Thymus (tissue), 11 donors: Measurements from ENCODE around the gene ADGRG1. TPM values are rescaled to one million over a fixed set of nuclear protein-coding genes. Genes with fewer than 3 reads are reported as not detected.

Experiments used
- DNase-seq, 9 donors: peaks; one replicate each; pipeline ENCODE4 v3.0.0-alpha.2; 2013; ENCODE audit warnings: low spot score in 9 of 9, low read depth in 6 of 9, missing footprints in 1 of 9
- H3K27ac ChIP-seq, 2 donors: one replicate each; pipeline ENCODE4 v1.5.1; 2013; ENCODE audit warnings: control low read depth in 1 of 2, low read depth in 1 of 2, low read length in 1 of 2, mild to moderate bottlenecking in 1 of 2, moderate library complexity in 1 of 2
- H3K27me3 ChIP-seq, 2 donors: one replicate each; pipeline ENCODE4 v1.5.1; 2013; ENCODE audit warnings: low read length in 1 of 2; ENCODE audit not compliant: control insufficient read depth in 2 of 2, insufficient read depth in 1 of 2
- H3K36me3 ChIP-seq, 2 donors: one replicate each; pipeline ENCODE4 v1.5.1; 2013; ENCODE audit warnings: low read length in 1 of 2, mild to moderate bottlenecking in 1 of 2, moderate library complexity in 1 of 2; ENCODE audit not compliant: control insufficient read depth in 2 of 2, insufficient read depth in 2 of 2
- H3K4me1 ChIP-seq, 2 donors: one replicate each; pipeline ENCODE4 v1.5.1; 2013; ENCODE audit warnings: low read length in 2 of 2; ENCODE audit not compliant: control insufficient read depth in 2 of 2, insufficient read depth in 2 of 2
- H3K4me3 ChIP-seq, 2 donors: one replicate each; pipeline ENCODE4 v1.5.1; 2013; ENCODE audit warnings: low read length in 2 of 2, control low read depth in 1 of 2, mild to moderate bottlenecking in 1 of 2
- H3K9me3 ChIP-seq, 2 donors: one replicate each; pipeline ENCODE4 v1.5.1; 2013; ENCODE audit warnings: low read length in 1 of 2, mild to moderate bottlenecking in 1 of 2; ENCODE audit not compliant: control insufficient read depth in 2 of 2, insufficient read depth in 1 of 2
- WGBS: extraction: QIAGEN DNeasy Blood & Tissue Kit; methylation state at CpG from one replicate; pipeline ENCODE4 v1.1.7; 2013; 5-methylcytosine and 5-hydroxymethylcytosine counted together
- polyA plus RNA-seq: library from polyadenylated mRNA; stranded (reverse); fragments of 200-250 nt; gene quantifications from one replicate; pipeline ENCODE4 v1.2.3, GENCODE V29; 2013
- total RNA-seq: library from RNA; stranded (reverse); fragments of 120-200 nt; gene quantifications from one replicate; pipeline ENCODE4 v1.2.4, GENCODE V29; 2013
- donor health status: healthy.

The ADGRG1 gene
- total and polyA plus RNA-seq, 2 donors: 5.1 to 15.7 TPM

DNA sequence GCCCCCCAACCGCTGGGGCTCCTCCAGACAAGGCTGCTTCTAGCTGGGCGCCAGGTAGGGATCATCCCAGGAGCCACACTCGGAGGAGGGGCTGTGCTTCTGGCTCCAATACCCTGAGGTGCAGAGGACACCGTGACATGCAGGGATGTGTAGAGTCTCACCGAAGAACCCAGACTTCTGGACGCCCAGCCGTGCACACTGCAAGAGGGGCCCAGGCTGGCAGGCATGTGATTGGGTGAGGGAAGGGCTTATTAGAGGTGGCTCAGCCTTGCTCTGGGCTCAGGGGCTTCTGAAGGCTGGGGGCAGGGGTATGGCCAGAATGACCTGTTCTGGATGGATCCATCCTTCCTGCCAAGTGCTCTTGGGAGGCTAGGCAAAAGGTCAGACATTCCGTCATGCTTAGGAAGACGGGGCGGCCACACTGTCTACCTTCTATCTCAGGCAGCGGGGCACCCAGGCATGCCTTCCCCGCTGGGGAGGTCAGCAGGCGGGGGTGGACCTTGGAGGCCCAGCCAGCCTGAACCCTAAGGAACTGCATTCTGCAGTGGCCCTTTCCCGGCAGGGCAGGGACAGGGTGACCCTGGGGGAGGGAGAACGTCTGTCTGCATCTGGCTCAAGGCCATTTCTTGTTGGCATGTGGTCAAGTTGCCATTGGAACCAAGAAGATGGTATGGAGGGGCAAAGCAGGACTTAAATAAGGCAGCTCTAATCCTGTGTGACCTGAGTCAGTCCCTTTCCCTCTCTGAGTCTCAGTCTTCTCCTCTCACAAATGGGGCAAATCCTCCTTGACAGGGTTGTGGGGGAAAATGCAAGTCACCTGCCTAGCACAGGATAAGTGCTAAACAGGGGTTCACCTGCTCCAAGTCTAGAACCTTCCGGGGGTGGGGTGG is 5.8 kb upstream of the ADGRG1 start:
- H3K36me3 ChIP-seq: no peaks in the 10 kb centered on the region
- H3K4me3 ChIP-seq: no peak overlapping the region
- H3K4me1 ChIP-seq: peaks cover 0 to 45% of the 10 kb centered on the region in 2 donors
- H3K27ac ChIP-seq: peak overlapping the region in 1 of 2 donors; percentile 20
- DNase-seq: no peak
- no peaks in the 10 kb centered on the region for H3K9me3 ChIP-seq
- 97% methylated on average over 16 of the region's 16 CpGs for WGBS
- H3K27me3 ChIP-seq: no peaks in the 10 kb centered on the region

DNA sequence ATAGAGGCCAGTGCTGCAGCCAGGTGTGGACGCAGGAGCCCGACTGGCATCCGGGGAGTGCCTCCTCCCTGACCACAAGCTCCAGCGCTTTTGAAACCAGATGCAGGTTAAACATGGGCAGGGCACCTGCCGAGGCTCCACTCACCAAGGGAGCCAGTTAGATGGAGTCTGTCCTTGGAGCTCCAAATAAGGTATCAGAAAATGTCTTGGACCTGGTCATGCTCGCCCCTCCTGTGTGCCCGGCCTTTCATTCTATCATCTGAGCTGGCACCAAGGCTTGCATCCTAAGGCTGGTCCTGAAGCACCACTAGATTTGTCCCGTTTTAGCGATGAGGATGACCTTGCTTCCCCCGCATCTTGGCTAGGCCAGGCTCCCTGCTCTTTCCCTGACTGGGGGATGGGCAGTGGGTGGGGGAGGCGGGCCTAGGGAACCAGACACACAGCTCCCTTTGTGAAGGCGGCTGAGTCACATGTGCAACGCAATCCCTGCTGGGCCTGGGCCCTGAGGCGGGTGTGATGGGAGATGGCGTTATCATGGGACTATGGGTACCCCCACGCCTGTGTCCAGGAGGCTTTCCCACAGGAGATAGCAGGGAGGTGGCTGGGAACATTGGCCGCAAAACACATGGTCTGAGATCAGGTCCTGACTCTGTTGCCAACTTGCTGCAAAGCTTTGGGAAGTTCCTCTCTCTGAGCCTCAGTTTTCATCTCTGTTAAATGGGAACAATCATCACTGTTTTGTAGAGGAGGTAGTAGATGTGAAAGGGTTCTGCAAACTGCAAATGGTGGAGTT is 5.0 kb upstream of the ADGRG1 start:
- H3K9me3 ChIP-seq: no peaks in the 10 kb centered on the region
- no peaks in the 10 kb centered on the region for H3K36me3 ChIP-seq
- no peak for DNase-seq
- H3K4me1 ChIP-seq: peaks cover 2 to 50% of the 10 kb centered on the region in 2 donors
- no peak overlapping the region for H3K4me3 ChIP-seq
- 96% methylated on average over 17 of the region's 17 CpGs for WGBS
- no peak overlapping the region for H3K27ac ChIP-seq
- peaks cover 0 to 6% of the 10 kb centered on the region in 2 donors for H3K27me3 ChIP-seq

DNA sequence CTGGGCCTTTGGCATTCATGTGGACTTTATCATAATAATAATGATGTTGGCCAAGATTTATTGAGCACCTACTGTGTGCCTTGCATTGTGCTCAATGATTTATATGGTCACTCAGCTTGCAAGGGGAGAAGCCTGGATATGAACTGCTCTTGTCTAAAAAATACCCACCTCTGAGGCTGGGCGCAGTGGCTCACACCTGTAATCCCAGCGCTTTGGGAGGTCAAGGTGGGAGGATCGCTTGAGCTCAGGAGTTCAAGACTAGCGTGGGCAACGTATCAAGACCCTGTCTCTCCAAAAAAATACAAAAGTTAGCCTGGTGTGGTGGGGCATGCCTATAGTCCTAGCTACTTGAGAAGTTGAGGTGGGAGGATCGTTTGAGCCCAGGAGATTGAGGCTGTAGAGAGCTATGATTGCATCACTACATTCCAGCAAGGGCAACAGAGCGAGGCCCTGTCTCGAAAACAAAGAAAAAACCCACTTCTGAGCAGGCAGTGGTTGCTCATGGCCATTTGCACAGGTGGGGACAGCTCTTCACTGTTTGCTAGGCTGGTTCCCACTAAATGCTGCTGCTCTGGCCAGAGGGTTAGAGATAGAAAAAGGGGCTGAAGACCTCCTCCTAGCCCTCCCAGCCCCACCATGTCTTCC is 4.3 kb upstream of the ADGRG1 start:
- Histone ChIP-seq H3K27ac (no peak overlapping the region), H3K4me1 (peaks cover 6 to 54% of the 10 kb centered on the region in 2 donors), H3K9me3 (no peaks in the 10 kb centered on the region), H3K36me3 (no peaks in the 10 kb centered on the region), H3K27me3 (peaks cover 0 to 11% of the 10 kb centered on the region in 2 donors), H3K4me3 (no peak overlapping the region)
- DNase-seq: no peak
- 90% methylated on average over 8 of the region's 8 CpGs for WGBS

DNA sequence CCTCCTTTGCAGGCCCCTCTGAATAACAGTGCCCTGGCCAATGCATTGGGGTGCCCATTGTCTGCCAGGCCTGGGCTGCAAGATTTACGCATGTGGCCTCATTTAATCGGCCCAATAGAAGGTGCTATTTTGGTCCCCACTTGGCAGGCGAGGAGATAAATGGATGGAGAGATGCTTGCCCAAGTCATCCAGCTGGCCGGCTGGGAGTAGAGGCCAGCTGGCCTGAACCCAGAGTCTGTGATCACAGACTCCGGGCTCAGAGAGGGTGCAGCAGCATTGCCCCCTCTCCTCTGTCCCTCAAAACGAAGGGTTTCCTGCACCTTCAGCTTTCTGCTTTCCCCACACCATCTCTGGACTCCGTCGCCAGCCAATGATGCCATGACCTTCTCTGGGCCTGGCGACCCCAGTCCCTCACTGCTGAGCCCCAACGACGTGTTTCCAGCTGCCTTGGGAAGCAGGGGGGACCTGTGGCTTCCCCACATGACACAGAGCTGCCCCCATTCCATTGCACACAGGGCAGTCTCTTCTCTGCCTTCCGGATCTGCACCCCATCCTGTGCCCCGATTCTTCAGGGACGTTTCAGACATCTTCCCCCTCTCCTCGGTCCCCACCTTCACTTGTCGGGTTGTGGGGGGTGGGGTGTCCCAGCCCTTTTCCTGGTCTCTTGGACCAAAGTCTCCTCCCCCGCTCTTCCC is 3.5 kb upstream of the ADGRG1 start:
- no peaks in the 10 kb centered on the region for H3K36me3 ChIP-seq
- H3K27me3 ChIP-seq: peaks cover 0 to 19% of the 10 kb centered on the region in 2 donors
- H3K9me3 ChIP-seq: no peaks in the 10 kb centered on the region
- no peak overlapping the region for H3K4me3 ChIP-seq
- H3K27ac ChIP-seq: no peak overlapping the region
- H3K4me1 ChIP-seq: peaks cover 9 to 55% of the 10 kb centered on the region in 2 donors
- DNase-seq: no peak
- 60% methylated on average over 17 of the region's 17 CpGs for WGBS

DNA sequence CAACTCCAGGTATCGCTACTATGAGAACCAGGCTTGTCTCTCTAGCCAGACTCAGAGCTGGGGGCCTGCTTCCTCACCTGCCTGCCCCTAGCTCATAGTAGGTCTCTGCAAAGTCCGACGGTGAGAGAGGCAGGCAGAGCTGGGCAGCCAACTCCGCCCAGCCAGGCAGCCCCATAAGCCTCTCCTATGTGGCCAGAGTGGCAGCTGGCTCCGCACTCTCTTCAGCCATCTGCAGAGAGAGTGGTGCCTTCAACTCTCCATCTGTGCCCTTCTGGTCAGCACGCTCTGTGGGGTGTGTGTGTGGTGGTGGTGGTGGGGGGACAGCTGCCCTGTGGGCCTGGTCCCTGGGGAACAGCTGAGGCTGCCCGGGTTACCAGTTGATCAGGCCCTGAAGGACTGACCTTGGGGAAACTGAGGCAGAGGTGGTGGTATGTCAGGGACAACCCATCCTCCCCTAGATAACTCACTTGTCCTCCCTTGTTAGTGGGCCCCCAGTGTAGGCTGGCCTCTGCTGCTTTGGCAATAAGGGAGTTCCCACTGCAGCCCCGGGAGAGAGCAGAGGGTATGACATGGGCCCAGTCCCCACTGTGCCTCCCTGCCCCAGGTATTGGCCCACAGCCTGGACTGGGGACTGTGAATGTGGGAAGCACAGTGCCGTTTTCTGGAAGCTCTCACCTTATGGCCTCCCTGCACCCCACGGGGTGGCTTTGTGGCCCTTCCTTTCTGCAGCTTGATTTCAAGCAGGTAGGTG is 1.8 kb upstream of the ADGRG1 start:
- no peak for DNase-seq
- peaks cover 14 to 59% of the 10 kb centered on the region in 2 donors for H3K4me1 ChIP-seq
- no peak overlapping the region for H3K4me3 ChIP-seq
- H3K27ac ChIP-seq: no peak overlapping the region
- 94% methylated on average over 10 of the region's 10 CpGs for WGBS
- peaks cover 0 to 2% of the 10 kb centered on the region in 2 donors for H3K9me3 ChIP-seq
- H3K36me3 ChIP-seq: no peaks in the 10 kb centered on the region
- peaks cover 0 to 25% of the 10 kb centered on the region in 2 donors for H3K27me3 ChIP-seq

DNA sequence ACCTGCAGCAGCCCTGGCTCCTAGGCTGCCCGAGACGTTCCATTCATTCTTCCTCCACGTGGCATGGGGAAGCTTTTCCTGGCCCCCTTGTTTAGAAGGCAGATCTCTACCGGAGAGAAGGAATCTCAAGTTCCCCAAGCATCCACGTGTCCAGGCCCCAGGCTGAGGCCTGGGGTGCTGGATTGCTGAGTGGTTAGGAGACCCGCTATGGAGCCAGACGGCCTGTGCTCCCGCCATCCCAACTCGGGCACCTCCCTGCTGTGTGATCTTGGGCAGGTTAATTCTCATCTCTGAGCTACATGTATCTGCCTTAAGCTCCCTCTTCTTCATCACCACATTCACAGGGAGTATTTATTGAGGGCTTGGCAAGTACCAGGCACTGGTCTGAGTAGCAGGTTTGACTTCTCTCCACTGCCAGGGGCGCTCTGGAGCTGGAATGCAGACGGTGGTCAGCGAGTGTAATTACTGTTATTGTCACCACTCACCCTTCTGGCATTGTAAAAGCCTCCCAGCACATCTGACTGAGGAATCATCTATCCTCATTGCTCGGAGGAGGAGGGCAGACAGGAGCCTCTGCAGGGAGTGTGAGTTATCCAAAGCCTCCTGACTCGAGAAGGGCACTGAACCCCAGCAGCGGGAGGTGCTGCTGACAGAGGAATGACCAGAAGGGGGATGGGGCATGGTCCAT is 1.1 kb upstream of the ADGRG1 start:
- Histone ChIP-seq H3K9me3 (peaks cover 0 to 2% of the 10 kb centered on the region in 2 donors), H3K27me3 (peaks cover 0 to 25% of the 10 kb centered on the region in 2 donors), H3K4me3 (no peak overlapping the region), H3K36me3 (no peaks in the 10 kb centered on the region), H3K27ac (no peak overlapping the region), H3K4me1 (peaks cover 14 to 62% of the 10 kb centered on the region in 2 donors)
- 94% methylated on average over 15 of the region's 15 CpGs for WGBS
- DNase-seq: no peak

DNA sequence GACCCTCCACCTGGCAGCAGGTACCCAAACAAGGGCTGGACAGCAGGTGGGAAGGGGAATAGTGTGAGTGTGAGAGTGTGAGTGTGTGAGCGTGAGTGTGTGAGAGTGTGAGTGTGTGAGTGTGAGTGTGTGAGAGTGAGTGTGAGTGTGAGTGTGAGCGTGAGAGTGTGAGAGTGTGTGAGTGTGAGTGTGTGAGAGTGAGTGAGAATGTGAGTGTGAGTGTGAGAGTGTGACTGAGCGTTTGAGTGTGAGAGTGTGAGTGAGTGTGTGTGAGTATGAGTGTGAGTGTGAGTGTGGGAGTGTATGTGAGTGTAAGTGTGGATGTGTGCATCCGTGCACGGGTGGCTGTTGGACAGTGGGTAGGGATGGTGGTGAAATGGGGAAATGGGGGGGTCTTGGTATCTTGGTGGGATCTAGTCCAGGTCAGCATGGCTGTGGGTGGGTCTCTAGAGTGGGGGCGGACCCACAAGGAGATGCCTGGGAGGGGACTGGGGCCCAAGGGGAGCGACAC is 408 bp downstream of the ADGRG1 start:
- no peaks in the 10 kb centered on the region for H3K36me3 ChIP-seq
- peaks cover 0 to 2% of the 10 kb centered on the region in 2 donors for H3K9me3 ChIP-seq
- WGBS: 21% methylated on average over 6 of the region's 7 CpGs
- DNase-seq: no peak
- no peak overlapping the region for H3K4me3 ChIP-seq
- peaks cover 0 to 25% of the 10 kb centered on the region in 2 donors for H3K27me3 ChIP-seq
- no peak overlapping the region for H3K27ac ChIP-seq
- H3K4me1 ChIP-seq: peaks cover 14 to 58% of the 10 kb centered on the region in 2 donors
